ENCODE measurements around the gene PEAK1.

- TF ChIP-seq EZH2 (IDR thresholded peaks at IDR 0.05; ENCODE audit: borderline replicate concordance, low read depth, low read length, poor library complexity, severe bottlenecking) = no peak
- TF ChIP-seq CTCF (conservative IDR thresholded peaks at IDR 0.05; ENCODE audit: low read depth, low read length) = no peak
These were observed 39.9 kb downstream of the PEAK1 start for GRCh38 chr15:77380033-77380432.
